ENCODE data around the gene PAFAH2. TPM values are rescaled to one million over a fixed set of nuclear protein-coding genes. Genes with fewer than 3 reads are reported as not detected.

Gene PAFAH2
- total RNA-seq, 1 experiment from 2014 or later = 6.7 TPM

GRCh38 chr1:26023009-26023408, 25.1 kb upstream of the PAFAH2 start:
- Histone ChIP-seq H3K36me3 (ENCODE audit: insufficient read depth, low read length, poor library complexity, severe bottlenecking) (no peaks in the 10 kb centered on the region), H3K4me3 (ENCODE audit: low read depth, low read length, poor library complexity, severe bottlenecking) (no peak overlapping the region), H3K27me3 (replicated peaks; ENCODE audit: insufficient read depth, low read depth, low read length, poor library complexity) (no peaks in the 10 kb centered on the region), H3K4me1 (ENCODE audit: insufficient read depth, low read length, poor library complexity, severe bottlenecking) (peaks cover 7% of the 10 kb centered on the region), H3K9me3 (ENCODE audit: low read depth, low read length, poor library complexity, severe bottlenecking) (no peaks in the 10 kb centered on the region), H3K27ac (ENCODE audit: low read depth, low read length, poor library complexity, severe bottlenecking) (no peak overlapping the region)
- POLR2A ChIA-PET (ENCODE audit: low non-redundant PET) = no interaction called here
- CTCF ChIA-PET = no interaction called here
- DNase-seq (ENCODE audit: low spot score) = no peak
- intact Hi-C loops (cut with micrococcal nuclease; ENCODE audit: unreplicated experiment) = no loop called here
- TF ChIP-seq EZH2 (IDR thresholded peaks at IDR 0.05; ENCODE audit: borderline replicate concordance, low read depth, low read length, poor library complexity, severe bottlenecking) (no peak), CTCF (conservative IDR thresholded peaks at IDR 0.05; ENCODE audit: low read depth, low read length) (no peak)
- BruUV-seq (replicated peaks) = no TSS peak

GRCh38 chr1:26022404-26022779, 24.5 kb upstream of the PAFAH2 start:
- Histone ChIP-seq H3K36me3 (ENCODE audit: insufficient read depth, low read length, poor library complexity, severe bottlenecking) (no peaks in the 10 kb centered on the region), H3K4me1 (ENCODE audit: insufficient read depth, low read length, poor library complexity, severe bottlenecking) (peaks cover 7% of the 10 kb centered on the region), H3K4me3 (ENCODE audit: low read depth, low read length, poor library complexity, severe bottlenecking) (no peak overlapping the region), H3K27ac (ENCODE audit: low read depth, low read length, poor library complexity, severe bottlenecking) (no peak overlapping the region), H3K27me3 (replicated peaks; ENCODE audit: insufficient read depth, low read depth, low read length, poor library complexity) (no peaks in the 10 kb centered on the region), H3K9me3 (ENCODE audit: low read depth, low read length, poor library complexity, severe bottlenecking) (no peaks in the 10 kb centered on the region)
- no peak for DNase-seq (ENCODE audit: low spot score)
- TF ChIP-seq CTCF (conservative IDR thresholded peaks at IDR 0.05; ENCODE audit: low read depth, low read length) (no peak), EZH2 (IDR thresholded peaks at IDR 0.05; ENCODE audit: borderline replicate concordance, low read depth, low read length, poor library complexity, severe bottlenecking) (no peak)
- ChIA-PET POLR2A (ENCODE audit: low non-redundant PET) (no interaction called here), CTCF (no interaction called here)
- BruUV-seq (replicated peaks) = no TSS peak
- intact Hi-C loops (cut with micrococcal nuclease; ENCODE audit: unreplicated experiment) = no loop called here

- TF ChIP-seq EZH2 (IDR thresholded peaks at IDR 0.05; ENCODE audit: borderline replicate concordance, low read depth, low read length, poor library complexity, severe bottlenecking) (no peak), CTCF (conservative IDR thresholded peaks at IDR 0.05; ENCODE audit: low read depth, low read length) (no peak)
- DNase-seq (ENCODE audit: low spot score) = peak; percentile 57
- Histone ChIP-seq H3K9me3 (ENCODE audit: low read depth, low read length, poor library complexity, severe bottlenecking) (no peaks in the 10 kb centered on the region), H3K4me3 (ENCODE audit: low read depth, low read length, poor library complexity, severe bottlenecking) (no peak within 1 kb of the TSS), H3K4me1 (ENCODE audit: insufficient read depth, low read length, poor library complexity, severe bottlenecking) (peaks cover 7% of the 10 kb centered on the region), H3K36me3 (ENCODE audit: insufficient read depth, low read length, poor library complexity, severe bottlenecking) (no peaks in the 10 kb centered on the region), H3K27ac (ENCODE audit: low read depth, low read length, poor library complexity, severe bottlenecking) (no peak within 1 kb of the TSS), H3K27me3 (replicated peaks; ENCODE audit: insufficient read depth, low read depth, low read length, poor library complexity) (no peaks in the 10 kb centered on the region)
- CTCF ChIA-PET = no interaction called here
- POLR2A ChIA-PET (ENCODE audit: low non-redundant PET) = no interaction called here
- BruUV-seq (replicated peaks) = no TSS peak
- intact Hi-C loops (cut with micrococcal nuclease; ENCODE audit: unreplicated experiment) = no loop called here
Measured at GRCh38 chr1:26021647-26022403, 24.0 kb upstream of the PAFAH2 start, which contains the start of gene EXTL1. EXTL1 (plus strand) TSS chr1:26021775; CDS start chr1:26022647, 872 bp downstream.

All from A673 (cell line).